HG02678 (cell line): ENCODE measurements around the gene ERICH2.
"Not testable (repeated sequence)": the region's sequence is repeated elsewhere in the genome, so short reads cannot be mapped to it uniquely, and the experiment has no call there.

Experiments used
- ATAC-seq: cut with Tn5 transposase; IDR thresholded peaks from one replicate; pipeline ENCODE4 v1.9.1; 2021; ENCODE audit warnings: mild to moderate bottlenecking, moderate library complexity; ENCODE audit not compliant: unreplicated experiment

Gene ERICH2, protein sequence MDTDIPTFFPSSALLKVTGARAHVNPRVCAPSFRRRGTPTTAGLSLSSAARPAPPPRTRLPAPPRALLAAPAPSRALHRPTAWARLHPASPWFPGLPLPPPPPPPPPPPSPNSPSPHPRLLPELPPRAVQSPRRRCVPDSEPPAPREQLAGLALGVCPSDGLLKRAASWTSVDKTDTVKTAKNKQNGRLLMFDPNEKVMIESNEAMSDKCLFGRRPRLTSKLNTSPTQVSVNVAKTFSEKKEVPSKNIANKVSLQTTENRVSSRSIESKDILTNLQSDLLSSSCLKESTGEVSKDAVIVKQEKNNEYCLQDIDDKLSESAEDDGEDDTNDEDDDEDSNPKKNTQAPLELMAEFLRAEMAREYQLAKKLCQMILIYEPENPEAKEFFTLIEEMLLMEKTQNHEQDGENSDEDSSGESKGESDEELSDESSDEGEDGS

GRCh38 chr2:170770008-170770605 is at the start of gene ERICH2:
ERICH2 (plus strand) TSS chr2:170770378; CDS start chr2:170770682, 304 bp downstream.
- ATAC-seq: peak; percentile 45

DNA sequence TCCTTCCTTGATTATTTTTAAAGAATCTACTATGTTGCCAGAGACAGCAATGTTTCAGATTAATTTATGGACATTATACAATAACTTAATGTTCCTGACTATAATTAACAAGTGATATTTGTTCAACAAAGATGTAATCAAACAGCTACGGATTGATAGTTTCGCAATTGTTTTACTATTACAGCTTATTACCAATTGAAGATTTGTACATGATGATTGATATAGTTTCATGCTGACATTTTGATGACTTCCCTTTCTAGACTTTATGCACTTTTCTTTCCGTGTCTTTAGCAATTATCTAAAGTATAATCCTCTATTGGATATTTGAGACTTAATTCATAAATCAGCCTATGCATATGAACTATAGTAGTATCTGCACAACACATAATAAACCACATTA is 48.5 kb upstream of the ERICH2 start:
- no peak for ATAC-seq

GRCh38 chr2:170722301-170722700 is 47.9 kb upstream of the ERICH2 start:
- ATAC-seq: no peak

DNA sequence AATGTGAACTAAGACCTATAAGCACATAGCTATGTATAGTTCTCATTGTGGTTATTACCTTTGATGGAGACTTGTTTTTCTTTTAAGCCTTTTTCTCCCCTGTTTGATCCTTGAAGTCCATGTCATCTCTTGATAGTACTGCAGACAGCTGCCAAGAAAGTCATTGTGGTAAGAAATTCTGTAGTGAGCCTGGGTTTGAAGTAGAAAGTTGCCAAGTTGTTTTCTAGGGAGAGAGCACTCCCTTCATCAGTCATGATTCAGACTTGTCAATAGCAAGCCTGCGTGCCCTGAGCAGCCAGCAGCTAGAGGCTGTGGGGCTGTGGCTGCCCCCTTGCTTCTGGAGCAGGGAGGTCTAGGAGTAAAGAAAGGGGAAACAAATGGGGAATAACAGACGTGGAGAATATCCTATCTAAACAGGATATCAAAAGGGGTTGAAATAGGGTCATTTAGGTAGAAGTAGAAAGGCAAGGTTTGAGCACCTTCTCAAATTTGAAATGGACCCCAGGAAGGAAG is 46.7 kb upstream of the ERICH2 start:
- ATAC-seq: no peak

DNA sequence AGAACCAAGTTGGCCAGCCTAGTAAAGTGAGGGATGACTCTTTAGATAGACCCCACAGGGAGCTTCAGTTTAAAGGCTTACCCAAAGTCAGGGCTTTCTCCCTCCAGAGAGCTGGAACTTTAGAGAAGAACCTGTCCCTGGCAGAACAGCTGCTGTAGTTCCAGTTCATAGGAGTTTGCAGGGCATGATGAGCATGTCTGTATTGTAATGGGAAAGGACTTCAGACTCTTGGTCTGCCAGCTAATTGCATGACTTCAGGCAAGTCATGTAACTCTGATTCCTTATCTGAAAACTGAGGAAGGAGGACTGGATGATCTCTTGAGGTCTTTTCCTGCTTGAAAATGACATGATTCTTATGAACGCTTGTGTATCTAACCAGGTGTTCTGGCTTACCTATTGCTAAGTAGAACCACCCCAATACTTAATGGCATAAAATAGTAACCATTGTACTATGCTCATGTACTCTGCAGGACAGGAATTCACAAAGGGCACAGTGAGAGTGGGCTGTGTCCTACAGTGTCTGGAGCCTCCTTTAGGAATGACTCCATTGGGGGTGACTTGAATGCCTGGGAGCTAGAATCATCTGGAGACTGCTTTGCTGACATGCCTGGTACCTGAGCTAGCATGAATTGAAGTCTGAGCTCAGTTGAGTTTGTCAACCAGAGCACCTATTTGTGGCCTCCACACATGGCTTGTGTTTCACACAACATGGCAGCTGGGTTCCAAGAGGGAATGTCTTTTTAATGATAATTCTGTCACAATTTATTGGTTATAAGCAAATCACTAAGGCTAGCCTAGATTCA is 36.2 kb upstream of the ERICH2 start:
- no peak for ATAC-seq

DNA sequence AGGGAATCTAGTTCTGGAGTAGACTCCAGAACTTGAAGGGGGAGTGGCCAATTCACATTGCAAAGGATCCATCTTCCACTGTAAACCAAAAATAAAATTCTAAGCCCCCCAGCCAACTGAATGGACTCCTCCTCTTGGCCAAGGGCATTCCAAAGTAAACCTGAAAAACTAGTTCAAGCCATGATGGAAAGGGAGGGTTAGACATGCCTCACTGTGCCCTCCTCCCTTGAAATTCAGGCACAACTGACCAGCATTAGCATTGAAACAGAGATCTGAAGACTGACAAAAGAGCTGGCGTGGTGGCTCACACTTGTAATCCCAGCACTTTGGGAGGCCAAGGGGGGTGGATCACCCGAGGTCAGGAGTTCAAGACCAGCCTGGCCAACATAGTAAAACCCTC is 35.6 kb upstream of the ERICH2 start:
- ATAC-seq: not testable (repeated sequence)

- no peak for ATAC-seq
These were observed 33.5 kb upstream of the ERICH2 start for GRCh38 chr2:170736628-170737027.

- no peak for ATAC-seq
These were observed 32.8 kb upstream of the ERICH2 start for GRCh38 chr2:170737406-170737805.

DNA sequence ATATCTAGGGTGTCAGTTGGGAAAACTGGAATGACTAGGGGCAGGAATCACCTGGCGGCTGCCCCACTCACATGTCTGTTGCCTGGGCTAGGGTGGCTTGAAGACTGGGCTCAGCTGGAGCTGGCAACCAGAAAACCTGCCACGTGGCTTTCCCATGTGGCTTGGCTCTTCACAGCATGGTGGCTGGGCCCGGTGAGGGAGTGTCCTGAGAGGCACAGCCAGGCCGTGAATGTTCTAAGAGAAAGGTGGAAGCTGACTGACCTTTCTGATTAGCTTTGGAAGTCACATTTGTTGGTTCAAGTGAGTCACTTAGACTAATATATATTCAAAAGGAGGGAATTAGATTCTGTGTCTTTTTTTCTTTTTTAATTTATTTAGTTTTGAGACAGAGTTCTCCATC is 32.4 kb upstream of the ERICH2 start:
- no peak for ATAC-seq

- no peak for ATAC-seq
These were observed 31.1 kb upstream of the ERICH2 start for GRCh38 chr2:170739048-170739447.

DNA sequence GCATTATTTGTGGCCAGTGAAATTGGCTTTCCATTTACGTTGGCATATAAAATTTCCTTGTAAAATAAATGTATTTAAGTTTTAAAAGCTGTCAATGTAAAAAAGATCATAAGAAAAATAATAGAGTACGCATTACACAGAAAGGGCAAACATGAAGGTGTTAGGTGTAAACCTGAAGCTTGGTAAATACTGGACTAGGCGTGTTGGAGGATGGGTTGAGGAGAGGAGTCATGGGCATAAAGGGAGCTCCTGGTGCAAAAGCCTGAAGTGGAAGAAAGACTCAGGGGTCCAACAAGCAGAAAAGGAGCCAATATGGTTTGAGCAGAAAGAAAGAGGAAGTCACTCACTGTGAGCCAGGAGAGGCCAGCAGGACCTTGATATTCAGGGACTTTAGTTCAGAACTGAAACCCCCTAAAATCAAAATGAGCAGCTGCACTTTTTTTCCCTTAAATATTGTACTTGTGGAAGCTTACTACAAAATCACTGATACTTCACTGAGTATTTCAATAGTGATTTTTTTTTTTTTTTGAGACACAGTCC is 30.6 kb upstream of the ERICH2 start:
- no peak for ATAC-seq

- ATAC-seq: no peak
These were observed 29.5 kb upstream of the ERICH2 start for GRCh38 chr2:170740660-170741059.

DNA sequence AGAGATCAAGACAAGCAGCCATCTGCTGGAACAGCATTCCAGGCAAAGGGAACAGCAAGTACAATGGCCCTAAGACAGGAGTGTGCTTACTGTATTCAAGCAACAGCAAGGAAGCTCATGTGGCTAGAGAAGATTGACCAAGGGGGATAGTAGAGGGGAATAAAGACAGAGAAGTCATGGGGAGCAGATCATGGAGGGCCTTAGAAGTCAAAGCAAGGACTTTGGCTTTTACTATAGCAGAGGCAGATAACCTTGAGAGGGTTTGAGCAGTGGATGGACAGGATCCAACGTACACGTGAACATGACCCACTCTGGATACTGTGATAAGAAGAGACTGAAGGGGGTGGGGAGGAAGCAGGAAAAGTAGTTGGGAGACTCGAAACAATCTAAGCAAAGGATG is 28.2 kb upstream of the ERICH2 start:
- ATAC-seq: no peak

- ATAC-seq: no peak
These were observed 27.2 kb upstream of the ERICH2 start for GRCh38 chr2:170742896-170743529.

- no peak for ATAC-seq
These were observed 26.5 kb upstream of the ERICH2 start for GRCh38 chr2:170743530-170744239.

DNA sequence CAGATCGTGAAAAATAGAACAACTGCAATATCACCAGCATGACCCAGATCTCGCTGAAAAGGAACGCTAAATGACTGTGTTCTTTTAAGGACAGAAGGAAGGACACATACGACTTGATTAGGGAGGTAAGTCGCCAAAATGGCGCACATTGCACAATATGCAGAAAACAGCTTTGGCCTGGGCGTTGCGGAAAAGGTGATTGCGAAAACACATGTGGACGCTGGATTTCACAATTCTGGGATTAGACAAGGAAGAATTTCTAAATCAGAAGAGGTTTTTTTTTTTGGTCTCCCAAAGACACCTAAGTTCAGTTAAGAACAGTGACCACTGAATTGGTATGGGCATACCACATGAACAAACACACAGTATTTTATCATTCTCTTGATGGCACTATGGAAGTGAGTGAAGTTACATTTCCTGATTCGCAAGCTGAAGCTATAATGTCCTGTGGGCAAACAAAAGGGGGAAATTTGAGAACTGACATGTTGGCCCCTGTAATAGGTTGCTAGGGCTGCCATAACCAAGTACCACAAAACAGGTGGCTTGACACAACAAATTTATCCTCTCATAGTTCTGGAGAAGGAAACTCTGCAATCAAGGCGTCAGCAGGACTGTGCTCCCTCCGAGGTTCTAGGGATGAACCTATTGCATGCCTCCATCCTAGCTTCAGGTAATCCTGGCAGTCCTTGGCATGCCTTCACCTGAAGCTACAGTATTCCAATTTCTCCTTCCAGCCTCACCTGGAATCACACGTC is 25.8 kb upstream of the ERICH2 start:
- no peak for ATAC-seq

DNA sequence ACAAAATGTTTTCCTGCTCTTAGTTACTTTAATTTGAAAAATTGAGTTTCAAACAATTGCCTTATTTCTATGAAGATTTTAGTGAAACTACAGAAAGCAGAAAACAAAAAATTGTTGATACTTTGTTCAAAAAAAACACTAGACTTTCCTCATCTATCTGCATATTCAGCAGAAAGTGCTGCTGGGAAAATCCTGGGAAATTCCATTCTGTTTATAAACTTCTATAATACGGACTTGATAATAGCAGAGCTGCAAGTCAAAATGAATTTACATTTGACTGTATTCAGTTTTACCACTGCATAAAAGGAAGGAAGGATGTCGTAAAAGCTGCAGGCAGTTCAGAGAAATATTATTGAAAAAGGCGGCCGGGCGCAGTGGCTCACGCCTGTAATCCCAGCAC is 24.9 kb upstream of the ERICH2 start:
- ATAC-seq: no peak

GRCh38 chr2:170747921-170748320 is 22.3 kb upstream of the ERICH2 start:
- no peak for ATAC-seq

- ATAC-seq: not testable (repeated sequence)
These were observed 18.6 kb upstream of the ERICH2 start for GRCh38 chr2:170751555-170751954.
